GM12891 (cell line): ENCODE results near the gene SLC30A4.

Experiments
- PAX5 ChIP-seq: IDR thresholded peaks from 2 replicates; pipeline ENCODE4 v1.6.1; 2011; ENCODE audit warnings: low read length, moderate library complexity, mild to moderate bottlenecking; ENCODE audit not compliant: insufficient read depth, severe bottlenecking
- POLR2AphosphoS5 ChIP-seq: IDR thresholded peaks from 2 replicates; pipeline ENCODE4 v1.6.1; 2011; ENCODE audit warnings: low read depth, low read length, control low read depth
- SPI1 ChIP-seq: IDR thresholded peaks from 2 replicates; pipeline ENCODE4 v1.6.1; 2011; ENCODE audit warnings: low read depth, low read length, control low read depth
- TAF1 ChIP-seq: IDR thresholded peaks from 2 replicates; pipeline ENCODE4 v1.6.1; 2011; ENCODE audit warnings: low read depth, low read length, control low read depth

- TF ChIP-seq POLR2AphosphoS5 = no peak
- TF ChIP-seq PAX5 = no peak
- no peak for TF ChIP-seq TAF1
- TF ChIP-seq SPI1 = no peak
Observed at GRCh38 chr15:45474799-45475198, 47.8 kb downstream of the SLC30A4 start.
